Adrenal gland (tissue), 12 donors: ENCODE measurements around the gene RAB11FIP2. TPM values are rescaled to one million over a fixed set of nuclear protein-coding genes. Genes with fewer than 3 reads are reported as not detected.

ENCODE experiments used
- DNase-seq, 7 donors: peaks; one replicate each; pipeline ENCODE4 v3.0.0-alpha.2; 2019 to 2020
- H3K27ac ChIP-seq, 5 donors: fragments of 200-600 bp; sonication (generic) in 4 of 5; 1 replicate in 3 of 5; 2 replicates in 2 of 5; pipeline versions ENCODE4 v1.5.1 to v1.8.0; 2016 to 2020; ENCODE audit warnings: mild to moderate bottlenecking in 1 of 5
- H3K27me3 ChIP-seq: fragments of 200-600 bp; 2 replicates; pipeline ENCODE4 v1.8.0; 2021
- H3K36me3 ChIP-seq, 2 donors: fragments of 200-600 bp; replicated peaks in 1 of 2; 1 replicate in 1 of 2; 2 replicates in 1 of 2; pipeline versions ENCODE4 v1.5.1 to v1.8.0; 2018 to 2022
- H3K4me1 ChIP-seq, 2 donors: fragments of 200-600 bp; replicated peaks in 1 of 2; 1 replicate in 1 of 2; 2 replicates in 1 of 2; pipeline versions ENCODE4 v1.5.1 to v1.8.0; 2018 to 2021
- H3K4me3 ChIP-seq, 4 donors: fragments of 200-600 bp; sonication (generic) in 3 of 4; one replicate each; pipeline ENCODE4 v1.5.1; 2016 to 2018
- H3K9me3 ChIP-seq, 3 donors: fragments of 200-600 bp; sonication (generic) in 1 of 3; replicated peaks in 1 of 3; 1 replicate in 2 of 3; 2 replicates in 1 of 3; pipeline versions ENCODE4 v1.5.1 to v1.8.0; 2016 to 2021
- POLR2A ChIP-seq, 2 donors: fragments of 450-650 bp; IDR thresholded peaks; one replicate each; pipeline ENCODE4 v1.6.1; 2017; ENCODE audit warnings: antibody characterized with exemption in 2 of 2, mild to moderate bottlenecking in 2 of 2, moderate library complexity in 1 of 2
- WGBS, 4 donors: extraction: QIAGEN DNeasy Blood & Tissue Kit in 2 of 4; methylation state at CpG; one replicate each; pipeline versions ENCODE4 v1.1.5 to v1.1.7; 2013 to 2017; 5-methylcytosine and 5-hydroxymethylcytosine counted together
- intact Hi-C, 2 donors: fragments of 100-400 bp; cut with DNase I; formaldehyde crosslinking; loops; one replicate each; pipeline versions ENCODE4 v1.14.1 to v1.15.0; 2022 to 2023
- polyA plus RNA-seq, 3 donors: library from polyadenylated mRNA; stranded (reverse); fragments of 200-250 nt in 2 of 3; fragments of 350-450 nt in 1 of 3; fragmentation: Illumina TruSeq in 1 of 3; extraction: RNeasy Lipid Tissue Mini Kit (QIAGEN cat#74804) in 1 of 3; gene quantifications; one replicate each; pipeline ENCODE4 v1.2.3, GENCODE V29; 2013 to 2014
- total RNA-seq, 9 donors: library from RNA; depleted of rRNA in 4 of 9; stranded (reverse); fragments of >200 nt in 4 of 9; fragments of 120-200 nt in 1 of 9; fragmentation: NEBNext Ultra II Directional in 1 of 9; extraction: Animal tissue kit (Norgen Biotek cat#: 25700) in 1 of 9; gene quantifications; one replicate each; pipeline versions ENCODE4 v1.1.0 to v1.2.4, GENCODE V29; 2013 to 2023
- TF ChIP-seq, protein P1 (sequence below), 6 experiments: fragments of 450-650 bp in 4 of 6; fragments of 200-600 bp in 2 of 6; sonication (generic) in 1 of 6; IDR thresholded peaks; 1 replicate in 5 of 6; 2 replicates in 1 of 6; pipeline versions ENCODE4 v1.5.1 to v1.8.0; 2016 to 2021; ENCODE audit warnings: antibody characterized with exemption in 6 of 6, mild to moderate bottlenecking in 2 of 6, moderate library complexity in 1 of 6
- donor health status: healthy with polysubstance abuse.
- donor health status: Bipolar disorder and iron deficiency.
- donor health status: DM: yes; HTN: yes; CAD: no.
- donor health status: DM: no; HTN: no; CAD: no.
- donor health status: DM: no; HTN: no; CAD: no.
- donor health status: DM: yes; HTN: yes; CAD: no.

Gene RAB11FIP2
- total and polyA plus RNA-seq, 12 donors: 1.8 to 30.8 (median 17.7) TPM

DNA sequence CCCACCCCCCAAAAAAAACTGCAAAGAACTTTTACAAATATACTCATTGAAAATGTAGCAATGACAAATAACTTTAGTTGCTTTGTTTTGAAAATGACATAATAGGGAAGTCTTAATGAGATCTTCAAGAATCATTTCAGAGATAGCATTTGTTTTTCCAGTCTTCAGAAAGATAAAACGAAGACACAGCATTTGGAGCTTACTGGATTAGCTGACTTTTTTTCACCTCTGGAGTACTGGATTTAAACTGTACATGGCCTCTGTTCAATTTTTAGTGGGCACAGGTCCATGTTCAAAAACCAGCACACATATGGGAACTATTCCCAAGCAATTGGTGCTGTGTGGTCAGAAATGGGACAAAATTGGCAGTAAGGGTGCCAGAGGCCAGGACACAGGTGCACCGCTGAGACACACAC lies 3.9 kb downstream of the RAB11FIP2 start:
- Histone ChIP-seq H3K36me3 (no peaks in the 10 kb centered on the region), H3K9me3 (no peaks in the 10 kb centered on the region), H3K27me3 (no peaks in the 10 kb centered on the region), H3K4me1 (peaks cover 6 to 62% of the 10 kb centered on the region in 2 donors), H3K4me3 (no peak overlapping the region), H3K27ac (no peak overlapping the region)
- intact Hi-C loops: no loop called here
- no peak for DNase-seq
- no peak for TF ChIP-seq POLR2A (IDR thresholded peaks at IDR 0.05)
- TF ChIP-seq, protein P1, sequence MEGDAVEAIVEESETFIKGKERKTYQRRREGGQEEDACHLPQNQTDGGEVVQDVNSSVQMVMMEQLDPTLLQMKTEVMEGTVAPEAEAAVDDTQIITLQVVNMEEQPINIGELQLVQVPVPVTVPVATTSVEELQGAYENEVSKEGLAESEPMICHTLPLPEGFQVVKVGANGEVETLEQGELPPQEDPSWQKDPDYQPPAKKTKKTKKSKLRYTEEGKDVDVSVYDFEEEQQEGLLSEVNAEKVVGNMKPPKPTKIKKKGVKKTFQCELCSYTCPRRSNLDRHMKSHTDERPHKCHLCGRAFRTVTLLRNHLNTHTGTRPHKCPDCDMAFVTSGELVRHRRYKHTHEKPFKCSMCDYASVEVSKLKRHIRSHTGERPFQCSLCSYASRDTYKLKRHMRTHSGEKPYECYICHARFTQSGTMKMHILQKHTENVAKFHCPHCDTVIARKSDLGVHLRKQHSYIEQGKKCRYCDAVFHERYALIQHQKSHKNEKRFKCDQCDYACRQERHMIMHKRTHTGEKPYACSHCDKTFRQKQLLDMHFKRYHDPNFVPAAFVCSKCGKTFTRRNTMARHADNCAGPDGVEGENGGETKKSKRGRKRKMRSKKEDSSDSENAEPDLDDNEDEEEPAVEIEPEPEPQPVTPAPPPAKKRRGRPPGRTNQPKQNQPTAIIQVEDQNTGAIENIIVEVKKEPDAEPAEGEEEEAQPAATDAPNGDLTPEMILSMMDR (IDR thresholded peaks at IDR 0.05): no peak
- 60 to 73% (median 66%) methylated on average over 2 of the region's 2 CpGs for WGBS, 4 donors

DNA sequence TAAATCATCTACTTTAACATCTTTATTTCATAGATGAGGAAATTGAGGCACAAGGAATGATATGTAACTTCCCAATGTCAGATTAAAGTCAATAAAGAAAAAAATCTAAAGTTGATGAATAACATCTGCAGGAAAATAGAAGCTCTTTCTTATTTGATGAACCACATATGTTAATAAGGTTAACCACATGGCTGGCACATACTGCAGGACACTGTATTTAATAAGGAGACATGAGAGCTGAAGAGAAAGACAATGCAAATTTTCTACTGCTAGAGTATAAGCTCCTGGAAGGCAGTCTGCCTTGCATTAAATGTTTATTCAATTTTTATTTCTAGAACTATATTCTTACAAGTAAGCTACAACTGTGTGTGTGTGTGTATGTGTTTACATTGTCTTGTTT lies 4.4 kb downstream of the RAB11FIP2 start:
- H3K9me3 ChIP-seq: no peaks in the 10 kb centered on the region
- H3K27ac ChIP-seq: no peak overlapping the region
- peaks cover 6 to 57% of the 10 kb centered on the region in 2 donors for H3K4me1 ChIP-seq
- intact Hi-C loops: no loop called here
- no peak for DNase-seq
- TF ChIP-seq, protein P1 (IDR thresholded peaks at IDR 0.05): no peak
- TF ChIP-seq POLR2A (IDR thresholded peaks at IDR 0.05): no peak
- no peaks in the 10 kb centered on the region for H3K36me3 ChIP-seq
- H3K4me3 ChIP-seq: no peak overlapping the region
- H3K27me3 ChIP-seq: no peaks in the 10 kb centered on the region

DNA sequence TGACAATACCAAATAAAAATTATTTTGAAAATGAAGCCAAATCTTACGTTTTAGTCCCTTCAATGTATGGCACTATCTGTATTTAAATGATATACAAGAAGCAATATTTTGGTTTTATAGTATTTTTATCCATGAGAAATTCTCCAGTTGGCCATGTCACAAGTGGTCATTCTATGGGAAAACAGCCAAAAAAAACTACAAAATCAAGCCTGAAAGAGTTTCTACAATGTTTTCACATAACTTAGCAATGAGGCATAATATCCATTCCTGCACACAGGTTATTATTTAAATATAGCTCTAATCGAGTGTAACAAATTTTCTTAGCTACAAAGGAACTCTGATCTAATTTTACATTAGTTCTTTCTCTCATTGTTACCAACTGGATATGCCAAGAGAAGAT lies 5.4 kb downstream of the RAB11FIP2 start:
- H3K4me3 ChIP-seq: no peak overlapping the region
- TF ChIP-seq, protein P1 (IDR thresholded peaks at IDR 0.05): no peak
- no peak for TF ChIP-seq POLR2A (IDR thresholded peaks at IDR 0.05)
- H3K4me1 ChIP-seq: peaks cover 6 to 64% of the 10 kb centered on the region in 2 donors
- no peak for DNase-seq
- WGBS, 4 donors: 47 to 59% (median 54%) methylated on average over 2 of the region's 2 CpGs
- H3K36me3 ChIP-seq: no peaks in the 10 kb centered on the region
- H3K27ac ChIP-seq: no peak overlapping the region
- no peaks in the 10 kb centered on the region for H3K9me3 ChIP-seq
- H3K27me3 ChIP-seq: no peaks in the 10 kb centered on the region
- intact Hi-C loops: no loop called here

DNA sequence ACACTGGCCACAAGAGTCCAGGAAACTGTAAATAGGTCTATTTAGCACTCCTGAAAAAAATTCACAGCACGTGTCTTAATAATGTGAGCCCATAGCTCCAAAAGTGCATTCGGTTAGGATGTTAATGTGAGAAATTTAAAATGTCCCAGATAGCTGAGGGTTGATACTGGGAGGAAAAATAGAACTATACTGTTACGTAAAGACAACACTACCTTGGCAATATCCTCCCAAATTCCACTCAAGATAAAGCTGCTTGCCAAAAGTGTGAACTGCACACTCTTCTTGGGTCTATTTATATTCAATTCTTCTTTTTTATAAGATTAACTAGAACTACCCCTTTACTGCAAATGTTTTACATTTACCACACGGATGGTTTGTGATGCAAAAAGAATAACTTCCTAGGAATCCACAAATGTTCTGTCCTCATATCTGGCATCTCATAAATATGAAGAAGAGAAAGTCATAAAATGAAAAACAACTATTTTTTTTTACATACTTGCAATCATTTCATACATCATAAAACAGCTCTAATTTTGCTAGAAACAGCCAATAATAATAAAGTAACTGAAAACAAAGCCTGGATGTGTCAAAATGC lies 10.4 kb downstream of the RAB11FIP2 start:
- no peak overlapping the region for H3K27ac ChIP-seq
- no peaks in the 10 kb centered on the region for H3K9me3 ChIP-seq
- peaks cover 0 to 31% of the 10 kb centered on the region in 2 donors for H3K4me1 ChIP-seq
- no peak overlapping the region for H3K4me3 ChIP-seq
- peaks cover 0 to 8% of the 10 kb centered on the region in 2 donors for H3K36me3 ChIP-seq
- no peaks in the 10 kb centered on the region for H3K27me3 ChIP-seq
- TF ChIP-seq POLR2A (IDR thresholded peaks at IDR 0.05): no peak
- intact Hi-C loops: no loop called here
- DNase-seq: no peak
- WGBS, 4 donors: 75 to 81% (median 80%) methylated on average over 4 of the region's 4 CpGs

DNA sequence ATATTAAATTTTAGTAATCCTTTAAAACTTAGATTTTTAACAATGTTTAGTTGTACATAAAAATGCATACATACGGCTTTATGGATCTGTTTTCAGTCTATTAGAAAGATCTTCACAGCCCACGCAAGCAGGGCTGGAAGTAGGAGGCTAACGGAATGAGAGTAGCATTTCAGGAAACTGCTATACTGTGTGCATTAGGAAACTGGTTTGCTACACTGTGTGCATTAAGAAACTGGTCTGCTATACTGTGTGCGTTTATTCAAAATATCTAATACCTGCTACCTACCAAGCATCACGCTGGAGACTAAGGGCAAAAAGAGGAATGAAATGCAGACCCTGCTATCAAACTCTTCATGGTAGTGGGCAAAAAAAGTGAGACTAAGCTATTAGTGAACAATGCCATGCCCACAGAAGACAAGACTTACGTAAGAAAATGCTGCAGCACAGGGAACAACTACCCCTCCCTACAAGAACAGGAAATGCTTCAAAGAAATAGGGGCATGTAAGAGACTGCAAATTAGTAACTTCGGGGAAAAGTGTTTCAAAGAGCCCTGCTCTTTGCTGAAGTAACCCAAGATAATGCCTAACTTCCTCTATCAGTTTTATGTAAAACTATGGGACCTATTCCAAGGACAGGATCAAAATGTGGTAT lies 11.3 kb downstream of the RAB11FIP2 start:
- H3K27ac ChIP-seq: no peak overlapping the region
- no peak for DNase-seq
- TF ChIP-seq POLR2A (IDR thresholded peaks at IDR 0.05): no peak
- TF ChIP-seq, protein P1 (IDR thresholded peaks at IDR 0.05): no peak
- H3K4me3 ChIP-seq: no peak overlapping the region
- H3K36me3 ChIP-seq: peaks cover 0 to 8% of the 10 kb centered on the region in 2 donors
- no peaks in the 10 kb centered on the region for H3K9me3 ChIP-seq
- no peaks in the 10 kb centered on the region for H3K27me3 ChIP-seq
- peaks cover 0 to 22% of the 10 kb centered on the region in 2 donors for H3K4me1 ChIP-seq
- WGBS, 4 donors: 71 to 84% (median 75%) methylated on average over 7 of the region's 7 CpGs
- intact Hi-C loops: no loop called here
